M059J (cell line): ENCODE results near the gene SLIT3. TPM values are rescaled to one million over a fixed set of nuclear protein-coding genes. Genes with fewer than 3 reads are reported as not detected.

Experiments used
- DNase-seq: peaks from one replicate; pipeline ENCODE4 v3.0.0-alpha.2; 2012; ENCODE audit warnings: low read depth
- total RNA-seq: library from RNA; depleted of rRNA; stranded (reverse); fragments of >200 nt; shearing (Covaris generic); gene quantifications from 2 replicates; pipeline ENCODE4 v1.2.3, GENCODE V29; 2014

The SLIT3 gene
- total RNA-seq, 1 experiment from 2014 or later = 0.17 TPM

DNA sequence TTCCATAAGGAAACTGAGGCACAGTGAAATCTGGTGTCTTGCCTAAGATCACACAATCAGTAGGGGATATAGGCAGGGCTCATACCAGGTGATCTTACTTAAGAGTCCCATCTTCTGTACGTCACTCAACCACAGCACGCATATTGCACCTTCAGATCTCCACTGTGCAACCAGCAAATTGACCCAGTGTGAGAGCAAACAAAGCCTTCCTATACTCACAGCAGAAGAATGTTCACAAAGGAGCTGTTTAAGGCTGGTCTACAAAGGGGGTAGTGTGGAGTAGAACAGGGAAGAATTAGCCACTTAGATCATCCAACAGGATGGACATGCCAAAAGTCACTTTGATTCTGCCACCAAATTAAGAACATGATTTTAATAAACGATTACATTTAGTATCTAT is 305.9 kb downstream of the SLIT3 start:
- no peak for DNase-seq

DNA sequence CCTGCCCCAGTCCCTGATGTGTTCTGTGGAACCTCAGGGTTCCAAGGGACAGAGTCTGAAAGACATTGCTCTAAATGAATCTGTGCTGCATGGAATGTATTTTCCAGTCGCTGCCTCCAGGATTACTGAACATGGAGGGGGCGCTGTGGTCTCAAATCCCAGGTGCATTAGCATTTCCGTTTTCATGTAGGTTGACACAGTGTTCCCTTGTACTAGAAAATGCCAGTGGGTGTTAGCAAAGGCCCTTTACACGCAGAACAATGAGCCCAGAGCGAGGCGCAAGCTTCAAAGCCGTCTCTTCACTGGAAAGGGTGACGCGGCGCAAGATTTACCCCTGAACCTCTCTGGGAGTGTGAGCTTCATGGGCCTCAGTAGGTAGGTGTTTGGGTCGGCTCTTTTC is 308.3 kb downstream of the SLIT3 start:
- DNase-seq = no peak

DNA sequence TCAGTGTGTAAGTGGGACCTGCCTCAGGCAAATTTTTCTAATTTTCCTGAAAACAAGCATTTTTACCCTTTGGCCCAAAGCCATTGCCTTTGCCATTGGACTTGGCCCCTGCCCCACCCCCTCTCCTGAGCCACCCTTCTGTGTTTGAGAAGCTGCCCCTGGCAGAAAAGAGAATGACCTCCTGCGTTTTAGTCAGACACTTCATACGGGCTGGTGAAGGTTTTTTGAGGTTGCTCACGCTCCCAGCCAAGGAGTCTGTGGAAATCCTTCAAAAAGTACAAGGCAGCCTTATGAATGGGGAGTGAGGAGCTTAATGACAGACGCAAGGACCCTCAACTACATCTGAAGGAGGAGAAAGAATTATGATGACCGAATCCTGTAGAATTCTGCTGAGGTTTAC is 308.9 kb downstream of the SLIT3 start:
- no peak for DNase-seq

DNA sequence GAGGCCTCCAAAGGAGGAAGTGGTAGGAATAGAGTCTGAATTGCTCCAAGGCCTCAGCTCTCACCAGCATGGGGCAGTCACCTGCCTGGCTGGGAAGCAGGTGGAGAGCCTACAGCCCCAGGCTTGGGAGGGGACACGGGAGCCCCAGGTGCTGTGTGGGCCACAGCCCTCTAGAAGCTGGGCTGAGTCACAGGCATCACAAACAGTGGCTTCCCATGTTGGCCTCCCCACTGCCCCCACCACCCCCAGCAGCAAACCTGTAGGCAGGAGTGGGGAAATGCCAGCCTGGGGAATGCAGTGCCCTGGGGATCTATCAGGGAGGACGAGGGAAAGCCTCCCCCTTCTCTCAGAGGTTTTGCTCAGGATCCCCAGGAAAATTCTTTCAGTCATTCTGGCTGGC is 309.6 kb downstream of the SLIT3 start:
- no peak for DNase-seq

DNA sequence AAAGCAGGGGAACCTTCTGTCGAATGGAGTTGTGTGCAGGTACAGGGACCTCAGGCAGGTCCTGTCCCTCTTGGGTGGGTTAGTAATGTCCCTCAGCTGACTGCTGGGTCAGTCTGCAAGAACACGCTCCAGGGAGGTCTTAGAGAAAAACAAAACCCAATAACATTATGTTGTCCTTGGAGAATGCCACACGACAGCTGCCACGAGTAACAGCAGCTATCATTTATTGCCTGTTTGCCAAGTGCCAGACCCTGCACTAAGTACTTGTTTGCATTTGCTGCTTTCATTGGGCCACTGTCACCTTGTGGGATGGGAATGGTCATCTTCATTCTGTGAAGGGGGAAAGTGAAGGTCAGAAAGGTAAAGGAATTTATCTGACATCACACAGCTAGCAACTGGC is 310.3 kb downstream of the SLIT3 start:
- DNase-seq = no peak

DNA sequence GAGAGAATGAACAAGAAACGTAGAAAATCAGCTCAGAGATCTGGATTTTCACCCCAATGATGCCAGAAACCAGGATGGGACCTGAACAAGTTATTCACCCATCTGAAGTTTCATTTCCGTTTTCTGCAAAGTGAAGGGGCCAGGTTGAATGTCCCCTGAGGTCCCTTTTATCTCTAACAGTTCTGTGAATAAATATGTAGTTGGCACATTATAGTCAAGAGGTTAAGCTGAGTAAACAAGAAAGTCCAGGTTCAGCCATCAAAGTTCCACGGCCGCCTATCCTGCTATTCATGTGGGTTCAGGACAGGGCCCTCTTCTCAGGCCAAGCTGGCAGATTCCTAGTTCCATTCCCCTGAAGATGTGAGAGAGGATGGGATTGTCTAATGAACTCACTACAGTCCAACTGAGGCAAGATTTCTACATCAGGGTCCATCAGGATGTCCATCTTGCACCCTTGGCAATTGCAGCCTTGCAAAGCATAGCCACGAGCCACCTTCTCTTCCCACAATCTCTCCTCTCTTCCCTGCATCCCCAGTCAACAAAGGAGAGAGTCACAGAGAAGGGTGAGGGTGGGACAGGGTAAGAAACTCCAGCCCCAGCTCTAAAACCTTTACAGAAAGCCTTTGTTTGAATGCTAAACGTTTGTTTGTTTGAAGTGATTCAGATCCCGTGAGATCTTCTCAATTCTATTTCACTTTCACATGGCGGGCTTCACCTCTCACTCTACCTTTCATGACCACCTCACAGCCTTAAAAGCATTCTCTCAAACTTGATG is 311.0 kb downstream of the SLIT3 start:
- DNase-seq = no peak

DNA sequence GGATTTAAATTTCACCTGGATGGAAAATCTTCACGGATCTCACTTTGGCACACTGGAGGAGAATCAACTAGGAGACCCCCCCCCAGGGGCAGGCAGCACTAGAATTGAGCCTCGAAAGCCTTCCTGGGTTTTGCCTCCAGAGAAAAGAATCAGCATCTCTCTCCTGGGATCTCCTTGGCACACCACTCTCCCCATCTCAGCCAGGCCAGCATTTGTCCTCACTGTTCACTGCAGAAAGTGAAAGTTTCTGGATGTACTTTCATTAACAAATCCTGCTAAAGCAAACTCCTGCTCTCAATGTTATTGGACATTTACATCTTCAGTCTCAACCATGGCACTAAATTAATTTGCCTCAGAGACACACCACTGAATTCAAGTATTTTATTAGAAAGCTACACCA is 312.2 kb downstream of the SLIT3 start:
- no peak for DNase-seq

DNA sequence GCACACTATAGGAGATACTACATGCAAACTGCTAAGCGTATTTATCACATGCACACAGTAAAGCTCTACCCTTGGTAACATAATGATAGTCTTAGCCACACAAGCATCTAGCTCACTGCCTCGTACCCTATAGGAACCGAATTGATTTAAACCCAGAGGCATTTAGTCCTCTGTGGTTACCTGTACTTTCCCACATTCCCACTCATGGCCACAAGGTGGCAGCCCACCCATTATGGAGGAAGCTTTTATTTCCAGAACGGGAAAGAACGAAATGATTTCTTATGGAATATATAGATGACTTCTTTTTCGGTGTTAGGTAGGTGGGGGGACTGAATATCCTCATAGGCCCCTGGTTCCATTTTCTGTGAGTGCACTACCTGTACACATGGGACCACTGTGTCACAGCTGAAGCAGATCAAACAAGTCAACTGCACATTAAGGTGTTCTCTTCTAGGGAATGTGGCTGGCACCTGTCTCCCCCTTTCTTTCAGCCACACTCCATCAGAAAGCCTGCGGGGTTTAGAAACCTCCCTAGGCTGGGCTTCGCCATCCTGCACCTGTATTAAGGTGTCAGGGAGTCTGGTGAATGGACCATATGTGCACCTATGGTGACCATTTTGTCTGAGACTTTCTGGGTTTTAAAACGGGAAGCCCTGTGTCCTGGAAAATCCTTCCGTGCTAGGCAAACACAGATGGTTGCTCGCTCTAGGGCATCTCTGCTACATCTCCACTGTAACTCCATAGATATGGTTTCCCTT is 313.2 kb downstream of the SLIT3 start:
- peak; percentile 56 for DNase-seq

DNA sequence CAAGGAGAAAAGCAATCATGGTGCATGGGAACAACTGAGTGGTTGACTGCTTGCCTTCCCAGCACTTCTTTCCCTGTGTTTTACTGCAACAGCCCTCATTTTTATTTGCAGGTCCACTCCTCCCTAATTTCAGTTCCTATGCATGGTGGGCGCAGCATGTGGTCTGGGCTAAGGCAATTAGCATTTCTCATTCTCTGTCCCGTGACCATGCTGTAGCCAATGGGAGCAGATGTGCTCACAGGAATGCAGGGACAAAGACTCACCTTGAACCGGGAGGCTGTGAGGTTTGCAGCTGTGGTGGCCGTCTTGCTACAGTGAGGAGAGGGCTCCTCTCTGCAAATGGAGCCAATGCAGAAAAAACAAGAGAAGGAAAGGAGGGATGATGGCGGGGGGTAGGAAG is 315.5 kb downstream of the SLIT3 start:
- DNase-seq = no peak

DNA sequence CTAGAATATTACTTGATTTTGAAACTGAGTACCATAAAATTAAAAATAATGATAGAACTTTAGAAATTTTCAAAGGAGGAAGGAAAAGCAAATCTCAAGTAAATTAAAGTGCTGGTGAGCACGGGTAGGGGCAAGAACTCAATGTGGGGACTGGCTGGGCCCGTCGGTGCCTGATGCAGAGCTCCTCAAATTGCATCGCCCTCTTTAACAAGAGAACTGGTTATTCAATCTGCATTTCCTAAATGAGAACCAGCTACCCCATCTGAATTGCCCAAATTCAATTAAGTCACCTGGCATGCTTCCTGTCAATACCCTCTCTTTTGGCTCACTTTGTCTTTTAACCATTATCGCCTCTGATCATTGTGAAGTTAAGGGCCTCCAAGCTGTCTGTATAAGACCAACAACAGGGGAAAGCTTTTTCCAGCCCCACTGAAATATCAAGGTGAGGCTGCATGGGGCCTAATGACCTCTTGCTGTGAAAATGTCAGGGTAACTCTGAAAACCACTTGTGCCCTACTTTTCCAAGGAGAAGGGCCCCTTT is 316.7 kb downstream of the SLIT3 start:
- DNase-seq = no peak

DNA sequence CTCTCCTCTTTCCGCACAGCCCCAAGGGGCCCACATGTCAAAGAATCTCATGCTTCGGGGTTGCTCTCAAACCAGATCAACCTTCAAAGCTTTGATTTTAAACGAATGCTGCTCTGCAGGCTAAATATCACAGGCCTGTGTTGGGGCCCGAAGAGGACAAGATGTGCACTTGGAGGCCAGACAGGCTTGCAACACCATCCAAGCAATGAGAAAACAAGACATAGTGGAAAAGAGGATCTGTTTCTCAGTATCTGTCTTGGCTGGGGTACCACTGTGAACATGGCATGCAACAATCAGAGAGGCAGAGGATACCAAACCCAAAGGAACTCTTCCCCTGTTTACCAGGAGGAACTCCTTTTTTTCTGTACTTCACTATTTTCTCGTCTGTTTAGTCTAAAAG is 321.8 kb downstream of the SLIT3 start:
- DNase-seq = no peak

DNA sequence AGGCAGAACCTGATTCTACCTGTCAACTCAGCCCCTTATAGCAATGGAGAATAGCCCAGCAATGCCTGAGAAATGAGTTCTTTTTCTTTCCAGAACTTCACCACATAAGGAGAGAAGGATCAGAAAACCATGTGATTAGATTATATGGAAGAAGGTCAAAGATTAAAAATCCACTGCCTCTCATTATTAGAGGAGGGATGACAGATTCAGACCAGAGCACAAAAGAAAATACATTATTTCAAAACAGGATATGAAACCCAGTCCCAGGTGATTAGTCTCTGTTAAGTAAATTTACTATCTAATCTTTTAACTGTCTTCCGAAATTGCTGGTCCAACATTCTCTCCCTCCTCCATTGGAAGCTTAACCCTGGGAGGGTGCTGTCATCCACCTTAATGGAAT is 322.4 kb downstream of the SLIT3 start:
- DNase-seq = no peak

DNA sequence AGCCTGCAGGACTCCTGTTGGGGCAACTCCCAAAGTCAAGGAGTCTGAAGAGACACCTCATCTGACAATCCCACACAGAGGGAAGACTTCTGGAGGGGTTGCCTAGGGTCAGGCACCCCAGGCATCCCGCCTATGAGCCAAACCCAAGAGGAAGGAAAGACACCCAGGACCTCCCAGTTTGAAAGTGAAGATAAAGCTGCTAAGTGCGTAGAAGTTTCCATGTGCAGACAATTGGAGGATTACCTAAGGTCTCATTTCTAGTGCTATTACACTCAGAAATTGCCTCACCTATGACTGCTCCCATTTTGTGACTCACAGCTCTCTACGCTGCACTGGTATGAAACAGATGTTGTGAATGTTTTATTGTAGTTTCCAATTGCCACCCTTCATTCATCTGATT is 322.9 kb downstream of the SLIT3 start:
- DNase-seq = peak; percentile 7

DNA sequence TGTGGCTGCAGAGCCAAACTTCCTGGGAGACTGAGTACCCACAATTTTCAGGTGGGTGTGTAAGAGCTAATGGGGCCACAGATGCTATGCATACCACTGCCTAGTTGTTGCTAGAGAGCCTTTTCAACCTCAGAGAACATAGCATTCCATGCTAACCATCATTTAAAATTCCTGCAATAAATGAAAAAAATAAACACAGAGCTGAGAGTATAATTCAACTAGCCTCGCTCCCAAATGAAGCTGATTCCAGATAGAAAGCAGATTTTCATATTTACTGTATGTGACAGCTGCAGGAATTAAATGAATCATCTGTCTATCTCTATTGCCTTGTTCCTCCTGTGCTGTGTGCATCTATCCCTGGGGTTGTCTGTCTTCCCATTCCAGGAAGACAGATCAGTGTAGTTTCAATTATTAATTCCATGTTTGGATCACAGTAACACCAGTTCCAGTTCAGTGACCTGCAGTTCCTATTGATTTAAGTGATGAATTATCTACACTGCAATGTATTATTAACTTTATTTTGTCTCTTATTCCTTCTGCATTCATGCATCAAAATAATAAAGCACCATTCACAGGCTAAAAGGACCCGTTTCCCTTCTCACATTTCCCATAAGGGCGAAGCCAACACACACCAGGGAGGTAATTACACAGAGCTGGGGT is 324.5 kb downstream of the SLIT3 start:
- no peak for DNase-seq

DNA sequence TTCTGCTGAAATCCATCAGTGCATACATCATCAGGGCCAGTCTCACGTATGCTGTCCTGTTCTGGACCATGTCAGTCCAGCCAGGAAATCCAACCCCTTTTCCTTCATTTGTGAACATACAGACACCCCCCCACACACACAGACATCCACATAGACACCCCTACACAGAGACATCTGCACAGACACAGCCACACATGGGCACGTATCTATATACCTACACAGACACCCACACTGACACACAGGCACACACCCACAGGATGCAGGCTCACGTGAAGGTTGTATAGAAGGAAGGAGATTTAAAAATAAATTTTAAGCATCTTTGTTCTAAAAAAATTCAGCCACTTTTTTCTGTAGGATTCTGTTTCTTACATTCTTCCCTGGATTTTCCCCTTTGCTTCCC is 325.6 kb downstream of the SLIT3 start:
- DNase-seq = no peak

DNA sequence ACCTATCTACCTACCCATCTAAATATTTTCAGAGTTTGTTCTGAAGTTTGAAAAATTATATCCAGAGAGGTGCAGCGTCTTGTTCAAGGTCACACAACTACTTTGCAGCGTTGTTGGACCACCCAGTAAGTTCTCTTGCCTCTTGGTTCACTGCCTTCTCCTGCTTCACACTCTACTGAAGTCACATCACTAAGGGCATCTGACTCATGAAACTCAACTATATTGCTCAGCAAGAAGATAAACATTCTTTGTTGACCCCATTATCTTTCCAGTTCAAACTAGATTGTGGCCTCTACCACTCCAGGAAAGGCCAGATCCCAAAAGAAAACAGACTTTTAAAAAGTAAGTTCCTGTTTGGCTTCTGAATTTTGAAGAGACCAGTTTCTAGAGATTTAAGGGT is 326.9 kb downstream of the SLIT3 start:
- DNase-seq = no peak

DNA sequence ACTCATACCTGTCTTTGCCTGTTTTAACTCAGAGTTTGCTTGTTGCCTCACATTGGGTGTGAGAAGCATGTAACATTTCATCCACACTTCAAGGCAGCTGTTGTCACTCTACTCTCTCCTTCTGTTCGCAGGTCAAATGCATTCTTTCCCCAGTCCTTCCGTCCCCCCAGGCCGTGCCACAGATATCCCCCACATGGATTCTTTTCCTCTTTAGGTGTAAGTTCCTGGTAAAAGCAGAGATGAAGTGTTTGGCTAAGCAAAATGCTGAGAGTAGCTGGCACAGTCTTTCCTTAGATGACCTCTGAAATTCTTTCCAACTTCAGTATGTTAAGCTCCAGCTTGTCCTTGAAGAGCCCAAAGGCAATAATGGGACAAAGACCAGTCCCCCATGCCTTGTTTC is 328.2 kb downstream of the SLIT3 start:
- no peak for DNase-seq

DNA sequence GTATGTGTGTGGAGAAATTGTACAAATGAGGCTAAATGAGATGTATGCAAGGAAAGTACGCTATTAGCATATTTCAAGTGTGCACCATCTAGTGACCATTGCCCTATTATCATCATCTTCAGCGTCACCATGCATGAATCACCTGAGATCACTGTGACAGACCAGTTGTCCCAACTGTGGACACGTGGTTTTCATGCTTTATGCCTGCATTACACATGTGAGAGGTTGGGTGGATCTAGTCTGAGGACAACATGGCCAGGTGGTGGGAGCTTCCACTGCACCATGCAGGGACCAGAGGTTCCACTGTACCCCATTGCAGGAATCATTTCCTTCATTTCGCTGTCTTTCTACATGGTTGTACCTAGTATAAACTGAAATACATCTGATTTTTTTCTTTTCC is 329.8 kb downstream of the SLIT3 start:
- no peak for DNase-seq

DNA sequence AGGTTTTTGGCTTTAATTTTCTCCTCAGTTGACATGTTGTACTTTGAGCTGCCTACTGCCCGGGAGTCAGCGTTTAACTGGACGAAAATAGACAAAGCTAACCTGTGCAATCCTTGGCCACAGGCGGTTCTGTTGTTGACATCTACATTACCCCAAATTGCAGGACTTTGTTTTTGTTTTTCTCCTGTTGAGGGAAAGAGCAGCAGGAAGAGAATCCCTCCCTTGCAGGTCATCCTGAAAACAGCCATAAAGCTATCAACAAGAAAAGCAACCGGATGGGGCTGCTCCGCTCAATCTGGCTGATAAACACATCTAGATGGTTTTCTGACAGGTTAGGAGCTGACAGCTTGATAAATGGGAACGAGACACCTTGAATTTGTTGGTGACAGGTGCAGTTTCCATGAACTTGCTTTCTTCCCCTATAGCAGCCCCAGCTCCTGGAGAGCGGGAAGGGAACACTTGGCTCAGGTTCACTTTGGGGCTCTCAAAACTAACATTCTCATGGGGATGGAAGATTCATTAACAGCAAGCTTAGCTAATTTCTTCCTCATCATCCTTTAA is 331.5 kb downstream of the SLIT3 start:
- DNase-seq = no peak

DNA sequence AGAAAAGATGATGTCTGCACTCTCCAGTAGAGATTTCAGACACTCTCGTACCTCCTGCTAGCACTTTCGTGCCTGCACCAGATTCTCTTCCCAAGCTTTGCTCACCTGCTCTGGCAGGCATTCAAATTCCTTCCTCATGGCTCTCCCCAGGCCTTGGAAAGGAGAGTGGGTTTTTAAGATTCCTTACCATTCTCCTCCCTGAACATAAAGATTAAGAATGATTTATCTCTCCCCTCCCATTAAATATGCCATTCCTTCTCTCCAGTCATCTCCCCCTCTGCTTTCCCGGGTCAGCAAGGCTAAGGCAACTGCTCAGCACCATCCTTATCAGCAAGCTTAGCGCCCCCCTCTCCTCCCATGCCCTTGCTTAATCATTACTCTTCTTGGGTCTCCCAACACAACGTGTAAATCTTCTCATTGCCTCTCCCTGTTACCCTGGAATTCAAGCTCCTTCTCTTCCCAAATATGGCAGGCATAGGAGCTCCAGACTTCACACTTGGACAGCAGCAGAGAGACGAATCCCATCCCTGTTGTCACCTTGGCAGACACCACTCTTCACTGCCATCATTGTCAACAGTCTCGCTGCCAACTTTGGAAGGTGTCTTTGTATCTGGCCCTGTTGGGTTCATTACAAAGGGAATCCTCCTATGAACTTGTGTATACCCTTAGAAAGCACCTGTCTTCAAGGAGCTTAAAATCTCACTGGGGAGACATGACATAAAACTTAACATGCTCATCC is 332.9 kb downstream of the SLIT3 start:
- no peak for DNase-seq

DNA sequence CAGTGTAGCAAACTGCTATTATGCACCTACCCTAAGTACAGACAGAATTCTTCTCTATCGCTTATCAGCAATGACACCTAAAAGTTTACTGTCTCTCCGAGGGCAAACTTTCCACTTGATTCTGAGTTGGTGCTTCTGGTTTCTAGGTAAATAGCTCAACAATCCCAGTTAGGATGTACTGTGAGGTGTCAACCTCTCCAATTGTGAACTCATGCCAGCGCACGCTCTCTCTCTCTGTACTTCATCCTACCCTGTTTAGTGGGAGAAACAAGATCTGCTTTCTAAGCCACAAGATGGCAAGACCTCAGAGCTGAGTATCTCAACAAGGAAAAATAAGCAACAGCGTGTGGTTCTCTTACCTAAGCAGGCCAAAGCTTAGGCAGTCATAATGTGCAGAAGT is 335.3 kb downstream of the SLIT3 start:
- no peak for DNase-seq

DNA sequence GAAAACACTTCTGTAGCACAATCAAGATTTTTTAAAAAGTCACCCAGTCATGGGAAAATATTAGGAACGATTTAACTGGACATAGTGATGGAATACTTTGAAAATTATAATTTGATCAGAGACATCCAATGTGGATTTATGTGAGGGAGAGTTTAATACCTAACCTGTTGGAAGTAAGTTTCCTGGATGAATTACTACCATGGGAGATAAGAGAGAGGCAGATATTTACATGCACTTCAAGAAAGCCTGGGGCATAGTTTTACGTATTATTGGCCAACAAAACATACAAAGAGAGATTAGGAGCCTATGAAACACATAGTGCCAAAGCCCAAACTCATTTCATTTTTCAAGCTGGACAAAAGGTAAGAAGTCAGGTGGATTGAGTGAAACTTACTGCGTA is 336.8 kb downstream of the SLIT3 start:
- no peak for DNase-seq
